HT-29 (cell line): ENCODE data around the gene NCK2. TPM values are rescaled to one million over a fixed set of nuclear protein-coding genes. Genes with fewer than 3 reads are reported as not detected.
A peak's percentile ranks its signal among the peaks of the same experiment; 100 is the strongest.

Experiments used
- DNase-seq: peaks from one replicate; pipeline ENCODE4 v3.0.0-alpha.2; 2015; ENCODE audit warnings: low spot score
- total RNA-seq: library from RNA; depleted of rRNA; stranded (reverse); fragments of >200 nt; shearing (Covaris generic); gene quantifications from 2 replicates; pipeline ENCODE4 v1.2.3, GENCODE V29; 2014

Gene NCK2
- total RNA-seq, 1 experiment from 2014 or later = 31.2 TPM

DNA sequence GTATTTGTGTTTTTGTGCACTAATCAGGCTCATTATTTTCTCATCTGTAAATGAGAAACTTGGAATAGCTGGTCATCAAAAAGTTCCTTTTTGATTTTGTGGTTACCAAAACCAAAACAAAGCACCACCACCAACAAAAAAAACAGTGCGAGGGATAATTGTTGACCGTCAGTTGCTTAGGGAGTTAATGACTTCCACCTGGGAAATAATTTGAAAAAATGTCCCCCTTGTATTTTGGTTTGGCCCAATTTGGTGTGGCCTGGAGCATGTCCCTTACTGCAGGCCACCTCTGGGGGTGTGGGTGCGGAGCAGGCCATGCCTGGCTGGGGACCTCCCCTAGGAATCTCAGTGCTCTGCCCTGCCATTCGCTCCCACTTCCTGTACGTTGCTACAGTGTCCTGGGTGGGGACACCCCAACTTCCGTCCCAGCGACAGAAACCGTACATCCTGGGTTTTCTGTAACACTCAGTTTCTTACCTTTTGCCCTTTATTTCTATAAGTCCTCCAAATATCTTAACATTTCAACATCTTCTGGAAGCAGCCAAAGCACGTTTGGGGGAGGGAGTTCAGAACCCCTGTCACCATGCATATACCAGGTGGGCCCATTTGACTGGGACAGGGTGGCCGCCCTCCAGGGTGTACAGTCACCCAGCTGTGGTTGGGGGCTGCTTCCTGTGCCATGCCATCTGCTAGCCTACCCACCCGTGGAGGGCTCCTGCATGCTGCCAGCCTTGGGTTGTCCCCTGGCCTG lies 31.3 kb downstream of the NCK2 start:
- DNase-seq = no peak

DNA sequence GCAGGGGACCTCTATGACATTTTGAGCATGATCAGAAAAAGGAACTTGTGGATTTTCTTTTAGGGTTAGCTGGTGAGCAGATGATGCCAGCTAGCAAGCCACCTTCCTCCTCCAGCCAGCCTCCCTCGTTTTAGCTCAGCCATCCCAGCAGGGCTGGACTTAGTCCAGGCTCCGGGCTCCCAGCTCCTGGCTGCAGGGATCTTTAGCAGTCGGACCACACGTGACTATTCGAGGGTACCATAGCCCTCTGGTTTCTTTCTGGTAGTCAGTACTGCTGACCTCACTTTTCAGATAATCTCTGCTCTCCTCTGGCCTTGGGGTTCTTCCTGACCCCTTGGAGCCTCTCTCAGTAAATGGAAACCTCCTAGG lies 31.8 kb downstream of the NCK2 start:
- DNase-seq = no peak

DNA sequence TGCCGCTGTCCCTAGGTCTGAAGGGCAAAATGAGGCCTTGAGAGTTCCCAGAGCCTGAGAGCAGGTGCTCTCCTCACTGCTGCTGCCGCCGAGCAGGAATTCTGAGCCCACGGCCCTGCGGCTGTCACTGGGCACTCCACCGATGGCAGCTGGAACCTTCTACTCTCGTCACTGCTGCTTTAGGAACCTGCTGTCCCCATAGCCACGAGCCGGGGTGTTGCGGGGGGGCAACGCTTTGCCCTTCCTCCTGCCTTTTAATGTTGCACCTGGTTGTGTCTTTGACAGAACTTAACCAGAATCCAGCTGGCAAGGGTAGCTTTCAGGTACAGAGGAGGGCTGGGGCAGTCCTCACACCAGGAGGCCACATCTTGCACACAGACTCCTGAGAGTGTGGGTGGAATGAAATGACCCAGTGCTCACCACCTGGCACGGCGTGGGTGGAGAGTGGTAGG lies 32.3 kb downstream of the NCK2 start:
- no peak for DNase-seq

DNA sequence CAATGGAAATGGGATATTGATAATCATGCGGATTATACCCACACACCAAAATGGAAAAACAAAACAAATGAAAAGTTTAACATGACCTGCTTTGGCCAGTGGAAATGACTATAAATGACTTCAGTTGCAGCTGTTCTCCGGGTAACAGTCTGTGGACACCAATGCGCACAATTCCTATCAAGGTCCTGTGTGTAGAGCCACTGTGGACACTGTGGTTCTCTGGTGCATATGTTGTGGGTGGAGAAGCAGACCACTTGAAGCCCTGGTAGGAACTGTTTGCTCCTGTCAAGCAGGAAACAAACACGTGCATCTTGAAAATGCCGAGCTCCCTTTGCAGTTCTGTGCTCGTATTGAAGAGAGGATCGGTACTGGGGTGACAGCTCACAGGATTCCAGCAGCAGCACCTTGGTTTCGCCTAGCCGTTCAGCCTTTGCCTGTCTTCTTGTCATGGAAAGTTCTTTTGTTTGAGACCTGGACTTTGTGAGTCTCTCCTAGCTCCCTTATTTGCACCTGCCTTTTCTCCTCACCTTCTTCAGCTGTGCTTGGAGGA lies 32.9 kb downstream of the NCK2 start:
- no peak for DNase-seq

DNA sequence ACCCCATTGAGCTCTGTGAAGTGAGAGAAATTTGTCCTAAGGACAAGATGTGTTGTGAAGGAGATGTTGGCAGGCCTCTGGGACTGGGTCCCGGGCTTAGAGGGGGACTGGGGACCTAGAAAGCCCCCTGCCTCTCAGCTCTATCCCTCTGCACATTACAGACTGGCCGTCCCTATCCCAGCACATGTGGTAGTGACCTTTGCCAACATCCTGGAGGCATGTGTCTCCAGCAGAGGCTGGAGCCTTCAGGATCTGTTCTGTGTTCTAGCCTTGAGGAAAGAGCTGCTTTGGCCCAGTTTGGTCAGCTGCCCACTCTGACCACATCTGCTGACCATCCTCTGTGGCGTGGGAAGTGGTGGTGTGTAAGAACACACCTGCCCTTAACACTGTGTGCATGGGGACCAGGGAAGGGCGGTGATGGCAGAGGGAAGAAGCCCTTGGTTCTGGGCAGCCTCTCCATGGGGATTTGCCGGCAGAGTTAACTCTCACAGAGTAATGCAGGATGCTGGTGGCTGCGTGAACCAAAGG lies 33.4 kb downstream of the NCK2 start:
- no peak for DNase-seq

DNA sequence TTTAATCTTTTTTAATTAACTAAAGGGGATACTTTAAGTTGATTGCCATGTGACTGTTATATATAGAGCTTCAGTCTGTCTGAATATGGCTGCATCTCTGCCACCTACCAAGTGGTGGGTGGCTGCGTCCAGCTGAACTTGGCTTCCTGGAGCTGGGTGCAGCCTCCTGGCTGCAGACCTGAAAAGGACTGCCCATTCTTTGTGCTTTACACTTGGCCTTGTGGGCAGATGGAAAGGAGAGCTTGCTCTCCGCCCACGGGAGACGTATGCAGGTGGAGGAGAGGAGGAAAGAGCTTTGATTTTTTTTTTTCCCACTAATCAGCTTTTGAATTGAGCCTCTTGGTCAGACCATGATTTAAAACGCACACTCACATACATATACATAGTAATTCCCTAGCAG lies 34.7 kb downstream of the NCK2 start:
- peak; percentile 38 for DNase-seq

DNA sequence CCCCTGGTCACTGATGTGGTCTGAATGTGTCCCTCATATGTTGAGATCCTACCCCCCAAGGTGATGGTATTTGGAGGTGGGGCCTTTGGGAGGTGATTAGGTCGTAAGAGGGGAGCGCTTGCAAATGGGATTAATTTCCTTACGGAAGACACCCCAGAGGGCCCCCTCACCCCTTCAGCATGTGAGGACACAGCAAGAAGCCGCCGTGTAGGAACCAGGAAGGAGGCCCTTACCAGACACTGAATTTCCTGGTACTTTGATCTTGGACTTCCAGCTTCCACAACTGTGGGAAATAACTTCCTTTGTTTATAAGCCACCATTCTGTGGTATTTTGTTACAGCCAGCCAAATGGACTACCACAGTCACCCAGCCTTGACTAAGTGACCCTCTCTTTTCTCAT lies 35.9 kb downstream of the NCK2 start:
- DNase-seq = peak; percentile 21

DNA sequence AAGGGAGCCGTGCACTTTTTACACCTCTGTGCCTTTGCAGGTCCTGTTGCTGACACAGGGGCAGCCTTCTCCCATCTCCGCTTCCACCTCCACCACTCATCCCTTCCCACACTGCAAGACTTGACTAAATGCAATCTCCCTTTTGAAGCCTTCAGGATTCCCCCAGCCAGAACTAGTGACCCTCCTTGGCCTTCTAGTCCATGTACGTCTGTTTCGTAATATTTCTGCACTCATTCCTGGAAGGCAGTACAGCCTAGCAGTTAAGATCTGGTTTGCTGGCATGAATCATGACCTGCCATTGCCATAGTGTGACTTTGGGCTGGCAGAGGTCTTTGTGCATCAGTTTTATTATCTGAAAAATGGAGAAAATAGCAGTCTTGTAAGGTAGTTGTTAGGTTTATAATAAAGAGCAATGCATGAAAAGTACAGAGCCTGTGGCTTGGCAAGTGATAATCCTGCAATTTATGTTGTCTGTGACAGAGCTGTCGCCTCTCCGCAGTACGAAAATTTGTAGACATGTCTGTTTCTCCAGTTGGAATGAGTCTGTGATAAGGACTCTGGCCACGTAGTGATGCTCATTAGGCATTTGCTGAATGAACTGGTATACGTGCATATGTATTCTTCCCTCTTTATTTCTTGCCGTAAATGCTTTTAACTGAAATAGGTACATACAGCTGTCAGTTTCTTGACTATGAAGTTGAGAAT lies 36.7 kb downstream of the NCK2 start:
- DNase-seq = no peak

DNA sequence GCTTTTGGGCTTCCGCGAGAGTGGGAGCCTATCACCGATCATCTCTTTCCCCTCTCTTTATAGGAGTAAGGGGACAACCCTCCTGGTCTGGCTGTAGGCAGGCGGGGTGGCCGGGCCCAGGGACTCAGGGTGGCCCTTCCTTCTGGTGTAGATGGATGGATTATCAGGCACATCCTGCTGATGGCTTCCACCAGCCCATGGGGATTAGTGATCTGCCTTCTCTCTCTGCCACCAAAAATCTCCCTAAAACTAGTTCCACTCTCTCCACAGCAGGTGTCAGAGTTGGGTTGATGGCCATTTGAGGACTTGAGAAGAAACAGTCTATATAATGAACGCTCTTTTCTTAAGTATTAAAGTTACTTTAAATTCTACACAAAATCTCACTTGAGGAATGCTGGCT lies 37.4 kb downstream of the NCK2 start:
- peak; percentile 12 for DNase-seq

DNA sequence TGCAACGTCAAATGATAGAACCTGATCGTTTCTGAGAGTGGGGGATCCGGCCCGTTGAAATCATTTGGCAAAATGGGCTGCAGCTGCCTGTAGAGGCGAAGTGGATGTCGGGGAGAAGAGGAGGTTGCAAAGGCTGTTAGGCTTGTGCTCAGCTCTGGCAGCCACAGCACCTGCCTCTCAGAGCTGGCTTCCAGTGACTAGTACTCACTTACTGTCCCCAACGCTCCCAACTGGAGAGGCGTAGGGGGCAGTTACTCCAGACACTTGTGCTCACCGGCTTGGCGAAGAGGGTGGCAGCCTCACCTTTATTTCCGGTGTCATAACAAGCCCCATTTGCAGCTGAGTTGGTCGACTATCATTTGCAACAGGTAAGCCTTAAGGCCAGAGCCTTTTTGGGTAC lies 37.9 kb downstream of the NCK2 start:
- no peak for DNase-seq

DNA sequence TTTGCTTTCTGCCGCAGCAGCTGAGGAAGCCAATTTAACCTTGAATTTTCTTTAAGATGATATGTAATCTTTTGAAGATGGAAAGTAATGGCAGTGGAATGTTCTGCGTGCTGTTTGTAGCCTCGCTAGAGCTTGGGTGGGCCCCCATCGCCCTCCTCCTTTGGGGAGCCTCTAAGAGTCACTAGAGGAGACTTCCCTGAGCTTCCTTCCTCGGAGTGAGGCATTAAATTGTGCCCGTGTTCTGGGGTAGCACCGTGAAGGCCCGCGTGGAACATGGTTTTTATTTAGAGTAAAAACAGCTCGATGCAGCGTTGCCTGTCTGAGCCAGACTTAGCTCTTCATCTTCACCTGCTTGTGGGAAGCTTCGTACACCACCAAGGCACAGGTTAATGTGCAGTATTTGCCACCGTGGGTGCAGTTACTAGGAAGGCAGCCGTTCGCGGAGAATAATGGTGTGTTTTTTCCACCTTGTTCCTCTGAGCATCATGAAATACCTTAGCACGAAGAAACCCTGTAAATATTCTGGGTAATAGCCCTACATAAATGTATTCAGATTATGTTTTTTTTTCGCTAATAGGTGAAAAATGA lies 38.5 kb downstream of the NCK2 start:
- DNase-seq = no peak

DNA sequence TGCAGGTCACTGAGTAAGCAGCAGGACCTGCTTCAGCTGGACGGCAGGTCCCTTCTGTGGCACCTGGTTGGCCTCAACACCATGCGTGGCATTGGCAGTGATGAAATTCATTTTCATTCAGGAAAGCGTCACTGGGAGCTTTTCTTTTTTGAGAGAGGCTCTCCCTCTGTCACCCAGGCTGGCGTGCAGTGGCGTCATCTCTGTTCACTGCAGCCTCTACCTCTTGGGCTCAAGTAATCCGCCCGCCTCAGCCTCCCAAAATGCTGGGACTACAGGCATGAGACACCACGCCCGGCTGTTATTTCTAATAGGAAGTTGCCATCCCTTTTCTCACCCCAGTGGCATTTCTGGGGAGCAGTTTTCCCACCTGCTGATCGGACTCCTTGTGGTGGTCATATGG lies 39.3 kb downstream of the NCK2 start:
- no peak for DNase-seq

DNA sequence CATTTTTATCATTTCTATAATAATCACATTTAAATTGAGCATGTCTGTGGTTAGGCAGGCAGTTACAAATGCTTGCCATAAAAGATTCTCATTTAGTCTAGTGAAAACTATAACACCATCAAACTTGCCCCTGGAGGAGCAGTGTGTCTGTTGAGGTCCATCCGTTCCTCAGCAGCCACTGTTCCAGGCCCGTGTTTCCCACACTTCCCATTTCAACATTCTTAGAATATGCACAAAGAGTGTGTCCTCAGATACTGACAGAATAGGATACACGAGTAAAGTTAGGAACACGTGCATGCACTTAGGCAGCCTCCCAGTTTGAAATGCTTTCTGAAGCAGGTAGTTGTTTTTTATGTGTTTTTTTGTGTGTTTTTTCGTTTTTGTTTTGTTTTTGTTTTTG lies 39.9 kb downstream of the NCK2 start:
- DNase-seq = no peak

DNA sequence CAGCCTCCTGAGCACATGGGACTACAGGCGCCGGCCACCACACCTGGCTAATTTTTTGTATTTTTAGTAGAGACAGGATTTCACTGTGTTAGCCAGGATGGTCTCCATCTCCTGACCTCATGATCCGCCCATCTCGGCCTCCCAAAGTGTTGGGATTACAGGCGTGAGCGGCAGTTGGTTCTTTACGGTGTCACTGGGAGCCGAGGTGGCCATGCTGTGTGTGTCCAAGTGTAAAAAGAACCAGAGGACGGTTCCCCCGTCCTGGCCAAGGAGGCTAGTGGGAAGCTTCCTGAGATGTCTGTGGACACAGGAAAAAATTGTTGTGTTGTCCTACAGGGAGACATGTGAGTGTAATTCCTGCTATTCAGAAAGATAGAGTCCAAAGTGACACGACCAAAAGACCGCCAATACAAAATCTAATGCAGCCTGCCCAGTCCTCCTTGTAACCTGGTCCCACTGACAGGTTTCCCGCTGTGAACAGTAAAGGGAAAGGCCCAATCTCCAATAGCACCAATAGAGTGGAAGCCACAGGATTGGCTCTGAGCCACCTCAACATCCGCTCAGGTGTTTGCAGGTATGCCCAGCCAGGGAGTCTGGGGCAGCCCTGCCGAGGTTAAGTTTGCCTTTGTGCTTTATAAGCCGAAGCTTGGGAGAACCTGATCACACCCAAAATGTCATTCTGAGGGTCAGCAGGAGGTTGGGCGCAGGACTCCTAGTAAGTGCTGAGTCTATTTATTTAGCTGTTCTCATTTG lies 40.6 kb downstream of the NCK2 start:
- DNase-seq = no peak

DNA sequence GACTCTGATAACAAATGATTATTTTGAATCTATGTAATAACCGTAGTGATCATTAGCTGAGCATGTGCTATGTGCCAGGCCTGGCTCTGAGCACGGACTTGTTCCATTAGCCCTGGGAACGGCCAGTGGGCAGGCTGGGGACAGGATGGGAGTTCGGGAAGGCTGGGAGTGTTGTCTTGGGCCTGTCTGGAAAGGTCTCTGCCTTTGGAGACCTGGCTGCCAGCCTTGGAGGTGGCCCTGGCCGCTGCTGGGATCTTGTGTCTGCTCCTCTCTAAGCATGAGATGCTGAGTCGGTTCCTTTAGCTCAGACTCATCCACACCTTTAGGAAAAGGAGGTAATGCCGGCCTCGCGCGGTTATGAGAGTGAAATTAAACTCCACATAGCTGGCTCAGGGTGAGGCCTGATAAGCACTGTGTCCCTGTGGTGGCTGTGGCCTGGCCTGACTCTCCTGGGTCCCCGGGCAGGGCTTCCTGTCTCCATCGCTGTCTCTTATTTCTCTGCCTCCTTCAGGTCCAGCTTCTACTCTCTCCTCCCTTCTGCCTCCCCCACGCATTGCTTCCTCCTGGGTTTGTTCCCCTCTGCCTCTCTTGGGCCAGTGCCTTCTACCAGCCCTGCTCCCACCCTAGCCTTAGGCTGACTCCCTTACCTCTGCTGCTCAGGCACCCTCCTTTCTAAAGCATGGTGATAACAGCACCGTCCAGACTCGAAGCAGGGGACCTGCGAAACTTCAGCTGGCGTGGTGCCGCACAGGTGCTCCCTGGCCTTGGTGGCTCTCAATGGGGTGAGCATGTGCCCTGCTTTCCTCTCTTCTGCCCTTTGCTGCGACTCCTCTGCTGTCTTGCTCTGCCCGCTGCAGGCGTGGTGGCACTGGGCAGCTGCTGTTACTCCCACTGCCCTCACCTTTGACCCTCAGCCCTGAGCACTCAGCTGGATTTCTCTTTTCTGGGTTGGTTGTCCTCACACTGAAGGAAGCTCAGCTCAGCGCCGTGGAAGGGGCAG lies 41.8 kb downstream of the NCK2 start:
- no peak for DNase-seq

DNA sequence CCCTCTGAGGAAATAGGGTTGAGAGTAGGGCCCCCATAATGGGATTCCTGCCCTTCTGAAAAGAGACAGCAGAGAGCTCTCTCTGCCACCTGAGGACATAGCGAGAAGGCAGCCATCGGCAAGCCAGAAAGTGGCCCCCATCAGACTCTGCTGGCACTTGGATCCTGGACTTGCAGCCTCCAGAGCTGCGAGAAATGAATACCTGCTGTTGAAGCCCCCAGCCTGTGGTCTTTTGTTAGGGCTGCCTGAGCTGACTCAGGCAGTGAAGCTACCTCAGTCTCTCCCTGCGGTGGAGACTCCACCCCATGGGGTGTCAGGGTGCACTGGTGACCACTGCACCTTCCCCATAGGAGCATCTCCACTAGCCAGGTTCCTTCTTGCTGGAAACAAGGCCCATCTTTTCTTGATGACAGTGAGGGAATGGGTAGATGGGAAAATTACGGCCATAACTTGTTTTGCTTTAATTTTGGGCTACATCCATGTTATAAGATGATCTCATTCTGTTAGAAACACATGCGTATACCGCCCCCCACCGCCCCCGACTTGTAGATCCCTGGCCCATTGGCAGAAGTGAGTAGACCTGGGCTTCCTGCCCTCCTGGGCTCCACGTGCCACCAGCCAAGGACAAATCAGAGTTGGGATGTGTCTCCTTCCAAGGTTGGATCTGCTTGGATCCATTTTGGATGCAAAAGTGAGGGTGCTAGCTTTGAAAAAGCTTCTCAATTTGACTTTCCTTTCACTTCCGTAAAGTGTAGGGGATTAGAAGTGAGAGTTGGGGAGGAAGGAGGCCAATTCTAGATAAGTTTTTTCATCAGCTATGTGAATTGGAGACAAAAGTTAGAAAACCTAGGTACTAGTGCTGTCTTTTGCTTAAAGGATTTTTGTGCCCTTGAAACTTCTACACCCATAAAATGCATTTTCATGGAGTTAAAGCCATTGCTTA lies 42.9 kb downstream of the NCK2 start:
- DNase-seq = peak; percentile 29

DNA sequence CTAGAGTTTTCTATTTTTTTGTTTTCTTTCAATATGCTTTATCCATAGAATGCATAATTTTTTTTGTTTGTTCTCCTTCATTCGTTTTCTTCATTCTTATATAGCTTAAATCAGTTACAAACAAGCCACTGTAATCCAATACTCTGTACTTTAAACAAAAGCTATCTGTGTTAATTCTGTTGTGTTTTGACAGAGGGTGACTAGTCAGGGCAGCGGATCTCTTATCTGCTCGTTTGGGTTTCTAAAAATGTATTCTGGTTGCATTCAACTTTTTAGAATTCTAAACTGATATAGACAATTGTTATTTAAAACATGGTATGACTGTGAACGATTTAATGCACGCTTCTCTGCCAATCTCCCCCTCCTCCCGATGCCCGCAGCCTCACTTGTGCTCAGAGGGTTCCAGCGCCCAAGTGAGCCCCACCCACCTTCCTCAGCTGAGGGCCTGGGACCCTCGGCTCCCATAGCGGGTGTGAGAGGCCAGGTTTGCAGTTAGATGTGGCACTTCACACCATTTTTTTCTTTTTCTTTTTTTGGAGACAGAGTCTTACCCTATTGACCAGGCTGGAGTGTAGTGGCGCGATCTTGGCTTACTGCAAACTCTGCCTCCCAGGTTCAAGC lies 44.1 kb downstream of the NCK2 start:
- no peak for DNase-seq

DNA sequence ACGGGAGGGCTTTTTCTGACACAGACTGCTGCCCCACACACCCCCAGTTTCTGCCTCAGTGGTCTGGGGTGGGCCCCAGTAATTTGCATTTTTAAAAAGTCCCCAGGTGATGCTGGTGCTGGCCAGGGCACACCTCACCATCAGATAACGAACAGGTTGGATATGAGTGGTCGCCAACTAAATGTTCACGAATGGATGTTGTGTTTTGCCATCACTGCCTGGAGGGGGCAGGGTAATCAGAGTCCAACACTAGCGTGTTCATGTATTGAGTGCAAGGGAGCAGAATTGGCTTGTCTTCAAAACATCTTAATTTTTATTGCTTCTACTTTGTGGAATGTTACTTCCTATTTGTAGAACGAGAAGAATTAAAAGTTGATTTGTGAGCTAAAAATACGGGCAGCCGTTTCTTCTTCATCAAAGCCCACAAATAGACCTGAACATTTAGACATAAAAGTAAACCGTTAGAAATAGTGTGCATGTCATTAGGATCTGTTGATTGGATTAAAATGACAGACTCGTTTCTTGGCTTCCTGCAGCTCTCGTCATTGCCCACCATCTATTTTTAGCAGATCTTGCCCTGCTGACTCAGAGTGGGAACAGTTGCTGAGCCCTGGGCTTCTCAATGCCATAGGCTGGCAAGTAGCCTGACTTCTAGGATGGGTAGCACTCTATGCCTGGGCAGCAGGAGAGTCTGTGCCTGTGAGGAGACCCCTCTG lies 45.2 kb downstream of the NCK2 start:
- peak; percentile 6 for DNase-seq
